Vagina (tissue), 2 donors: ENCODE measurements around the gene WDR11.

Experiments
- CTCF ChIP-seq, 3 experiments: fragments of 450-650 bp in 2 of 3; fragments of 200-600 bp in 1 of 3; sonication (generic) in 1 of 3; IDR thresholded peaks; one replicate each; pipeline ENCODE4 v1.5.1; 2017 to 2019; ENCODE audit warnings: antibody characterized with exemption in 3 of 3, mild to moderate bottlenecking in 2 of 3, moderate library complexity in 2 of 3
- POLR2A ChIP-seq, 2 donors: fragments of 450-650 bp; IDR thresholded peaks; one replicate each; pipeline ENCODE4 v1.6.1; 2017; ENCODE audit warnings: antibody characterized with exemption in 2 of 2, mild to moderate bottlenecking in 2 of 2, moderate library complexity in 2 of 2

GRCh38 chr10:120917521-120918250 lies 66.5 kb downstream of the WDR11 start:
- TF ChIP-seq CTCF (IDR thresholded peaks at IDR 0.05) (no peak), POLR2A (IDR thresholded peaks at IDR 0.05) (no peak)
